ENCODE data around the gene C18orf32. TPM values are rescaled to one million over a fixed set of nuclear protein-coding genes. Genes with fewer than 3 reads are reported as not detected.

C18orf32 gene
- total and polyA plus RNA-seq, 2 donors (not counting 1 experiment from before 2014, with no cell fraction given) = 20.8 to 36.3 TPM

- H3K9me3 ChIP-seq (ENCODE audit: control extremely low read depth in 1 of 3, control insufficient read depth in 2 of 3, insufficient read depth in 1 of 3, low read length in 2 of 3) = no peaks in the 10 kb centered on the region
- Mint-ChIP-seq H3K27me3 (peaks cover 10% of the 10 kb centered on the region), H3K4me1 (no peaks in the 10 kb centered on the region), H3K4me3 (no peak overlapping the region), H3K9me3 (ENCODE audit: insufficient read depth) (peaks cover 1% of the 10 kb centered on the region), H3K27ac (no peak overlapping the region)
- DNase-seq = no peak
- no peak for TF ChIP-seq EZH2 (IDR thresholded peaks at IDR 0.05; ENCODE audit: borderline replicate concordance, insufficient read depth, low read depth, low read length, poor library complexity, severe bottlenecking)
- no peak for TF ChIP-seq CTCF (IDR thresholded peaks at IDR 0.05)
- CTCF ChIA-PET = interaction anchor here (1.4 kb wide), 1 partner anchor 16 kb away, joined by 7 read pairs; no protein-coding TSS in a partner anchor
- H2AFZ ChIP-seq (ENCODE audit: insufficient read depth, low read depth, low read length, poor library complexity, severe bottlenecking) = no peak overlapping the region
- no peak overlapping the region for H3K9ac ChIP-seq (ENCODE audit: low read length)
- no CpG with 5 or more reads among the region's 4 CpGs for WGBS (ENCODE audit: insufficient coverage)
- H3K79me2 ChIP-seq (ENCODE audit: control insufficient read depth, insufficient read depth, low read length) = no peaks in the 10 kb centered on the region
- no peaks in the 10 kb centered on the region for H3K36me3 ChIP-seq (replicated peaks in 1 of 2; ENCODE audit: control extremely low read depth in 1 of 2, control insufficient read depth in 1 of 2, extremely low read depth in 1 of 2, insufficient read depth in 2 of 2, low read length in 1 of 2)
- H3K27ac ChIP-seq (ENCODE audit: low read length in 2 of 2) = no peak overlapping the region
- intact Hi-C loops (cut with micrococcal nuclease) = no loop called here
- no peak overlapping the region for H3K4me3 ChIP-seq (ENCODE audit: control extremely low read depth in 1 of 5, extremely low read depth in 1 of 5, insufficient read depth in 1 of 5, low read depth in 2 of 5, low read length in 4 of 5)
- no peak overlapping the region for H3K4me2 ChIP-seq (replicated peaks; ENCODE audit: low read depth, low read length, poor library complexity, severe bottlenecking)
- ATAC-seq (ENCODE audit: low read depth) = no peak
- H3K27me3 ChIP-seq (replicated peaks in 1 of 4; ENCODE audit: control extremely low read depth in 1 of 4, control insufficient read depth in 3 of 4, insufficient read depth in 4 of 4, low read length in 3 of 4) = no peaks in the 10 kb centered on the region
- H3K4me1 ChIP-seq (ENCODE audit: control insufficient read depth in 2 of 2, insufficient read depth in 2 of 2, low read length in 2 of 2) = no peaks in the 10 kb centered on the region
- POLR2A ChIA-PET = no interaction called here
- H4K20me1 ChIP-seq (ENCODE audit: control insufficient read depth, insufficient read depth, low read length, poor library complexity, severe bottlenecking) = no peaks in the 10 kb centered on the region
Measured at GRCh38 chr18:49467599-49467998, 19.4 kb downstream of the C18orf32 start.

- H3K9me3 Mint-ChIP-seq (ENCODE audit: insufficient read depth) = peaks cover 1% of the 10 kb centered on the region
- H3K4me3 Mint-ChIP-seq = no peak overlapping the region
- H3K4me3 ChIP-seq (ENCODE audit: control extremely low read depth in 1 of 5, extremely low read depth in 1 of 5, insufficient read depth in 1 of 5, low read depth in 2 of 5, low read length in 4 of 5) = no peak overlapping the region
- no peak for TF ChIP-seq CTCF (IDR thresholded peaks at IDR 0.05)
- no peak for TF ChIP-seq EZH2 (IDR thresholded peaks at IDR 0.05; ENCODE audit: borderline replicate concordance, insufficient read depth, low read depth, low read length, poor library complexity, severe bottlenecking)
- H3K79me2 ChIP-seq (ENCODE audit: control insufficient read depth, insufficient read depth, low read length) = no peaks in the 10 kb centered on the region
- no peak for ATAC-seq (ENCODE audit: low read depth)
- no peaks in the 10 kb centered on the region for H3K4me1 Mint-ChIP-seq
- no peaks in the 10 kb centered on the region for H4K20me1 ChIP-seq (ENCODE audit: control insufficient read depth, insufficient read depth, low read length, poor library complexity, severe bottlenecking)
- ChIA-PET POLR2A (interaction anchor here (0.7 kb wide), 2 partner anchors 10 to 793 kb away, joined by 6 to 7 read pairs; no protein-coding TSS in a partner anchor), CTCF (interaction anchor here (1.4 kb wide), 1 partner anchor 17 kb away, joined by 7 read pairs; no protein-coding TSS in a partner anchor)
- H3K4me1 ChIP-seq (ENCODE audit: control insufficient read depth in 2 of 2, insufficient read depth in 2 of 2, low read length in 2 of 2) = no peaks in the 10 kb centered on the region
- H3K9ac ChIP-seq (ENCODE audit: low read length) = no peak overlapping the region
- no peak overlapping the region for H3K27ac ChIP-seq (ENCODE audit: low read length in 2 of 2)
- H2AFZ ChIP-seq (ENCODE audit: insufficient read depth, low read depth, low read length, poor library complexity, severe bottlenecking) = no peak overlapping the region
- H3K27ac Mint-ChIP-seq = no peak overlapping the region
- peaks cover 10% of the 10 kb centered on the region for H3K27me3 Mint-ChIP-seq
- WGBS (ENCODE audit: insufficient coverage) = 100% methylated on average over 1 of the region's 2 CpGs
- no peaks in the 10 kb centered on the region for H3K9me3 ChIP-seq (ENCODE audit: control extremely low read depth in 1 of 3, control insufficient read depth in 2 of 3, insufficient read depth in 1 of 3, low read length in 2 of 3)
- no peaks in the 10 kb centered on the region for H3K36me3 ChIP-seq (replicated peaks in 1 of 2; ENCODE audit: control extremely low read depth in 1 of 2, control insufficient read depth in 1 of 2, extremely low read depth in 1 of 2, insufficient read depth in 2 of 2, low read length in 1 of 2)
- H3K27me3 ChIP-seq (replicated peaks in 1 of 4; ENCODE audit: control extremely low read depth in 1 of 4, control insufficient read depth in 3 of 4, insufficient read depth in 4 of 4, low read length in 3 of 4) = no peaks in the 10 kb centered on the region
- DNase-seq = no peak
- intact Hi-C loops (cut with micrococcal nuclease) = no loop called here
- H3K4me2 ChIP-seq (replicated peaks; ENCODE audit: low read depth, low read length, poor library complexity, severe bottlenecking) = no peak overlapping the region
Measured at GRCh38 chr18:49467019-49467563, 19.9 kb downstream of the C18orf32 start.

Measured in B cell (primary cell).